ENCODE results near the gene COTL1.

GRCh38 chr16:84599521-84600202 lies 18.2 kb downstream of the COTL1 start:
- TF ChIP-seq POLR2A (IDR thresholded peaks at IDR 0.05; ENCODE audit: low read length) (no peak), GATA1 (IDR thresholded peaks at IDR 0.05; ENCODE audit: low read depth, low read length) (no peak)
